HG02610 (cell line): ENCODE results near the gene FAM184A.

Experiments used
- ATAC-seq: cut with Tn5 transposase; IDR thresholded peaks from one replicate; pipeline ENCODE4 v1.9.1; 2021; ENCODE audit warnings: mild to moderate bottlenecking, moderate library complexity; ENCODE audit not compliant: unreplicated experiment

FAM184A gene

DNA sequence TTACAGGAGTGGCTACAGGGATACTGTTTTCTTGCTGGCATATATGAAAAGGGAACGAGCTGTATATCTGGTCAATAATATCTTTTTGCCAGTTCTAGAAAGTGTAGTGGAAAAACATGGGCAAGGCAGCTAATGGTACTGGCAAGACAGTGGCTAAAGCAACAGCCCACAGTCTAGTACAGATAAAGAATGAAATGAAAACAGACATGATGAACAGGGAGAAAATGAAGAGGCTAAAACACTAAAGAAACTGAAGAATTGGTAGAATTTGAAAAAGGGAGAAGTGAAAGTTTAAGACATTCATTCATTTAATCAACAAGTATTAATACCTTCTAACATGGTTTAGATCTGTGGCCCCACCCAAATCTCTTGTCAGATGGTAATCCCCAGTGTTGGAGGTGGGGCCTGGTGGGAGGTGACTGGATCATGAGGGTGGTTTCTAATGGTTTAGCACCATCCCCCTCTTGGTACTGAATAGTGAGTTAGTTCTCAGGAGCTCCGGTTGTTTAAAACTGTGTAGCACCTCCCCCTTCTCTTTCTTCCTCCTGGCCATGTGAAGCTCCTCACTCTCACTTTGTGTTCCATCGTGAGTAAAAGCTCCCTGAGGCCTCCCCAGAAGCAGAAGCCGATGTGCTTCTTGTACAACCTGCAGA is 18.1 kb downstream of the FAM184A start:
- ATAC-seq, result no peak

- ATAC-seq, result no peak
Measured at GRCh38 chr6:119055069-119055468, 23.4 kb downstream of the FAM184A start.

DNA sequence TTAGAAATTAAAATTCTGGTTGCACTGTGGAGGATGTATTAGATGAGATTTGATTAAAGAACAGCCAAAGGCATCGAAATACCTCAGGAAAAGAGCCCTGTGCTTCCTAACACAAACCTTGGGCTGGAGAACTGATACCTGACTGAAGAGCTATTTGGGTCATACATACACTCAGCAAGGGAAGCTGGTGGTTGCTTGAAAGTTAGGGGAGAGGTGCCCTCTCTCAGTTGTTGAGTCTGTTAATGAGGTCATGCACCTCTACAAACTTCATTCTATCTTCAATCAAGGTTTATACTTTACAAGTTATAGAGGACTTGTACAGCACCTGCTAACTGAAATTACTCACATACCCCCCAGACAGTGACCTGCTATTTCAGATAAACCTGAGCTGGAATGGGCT is 25.5 kb downstream of the FAM184A start:
- no peak for ATAC-seq

DNA sequence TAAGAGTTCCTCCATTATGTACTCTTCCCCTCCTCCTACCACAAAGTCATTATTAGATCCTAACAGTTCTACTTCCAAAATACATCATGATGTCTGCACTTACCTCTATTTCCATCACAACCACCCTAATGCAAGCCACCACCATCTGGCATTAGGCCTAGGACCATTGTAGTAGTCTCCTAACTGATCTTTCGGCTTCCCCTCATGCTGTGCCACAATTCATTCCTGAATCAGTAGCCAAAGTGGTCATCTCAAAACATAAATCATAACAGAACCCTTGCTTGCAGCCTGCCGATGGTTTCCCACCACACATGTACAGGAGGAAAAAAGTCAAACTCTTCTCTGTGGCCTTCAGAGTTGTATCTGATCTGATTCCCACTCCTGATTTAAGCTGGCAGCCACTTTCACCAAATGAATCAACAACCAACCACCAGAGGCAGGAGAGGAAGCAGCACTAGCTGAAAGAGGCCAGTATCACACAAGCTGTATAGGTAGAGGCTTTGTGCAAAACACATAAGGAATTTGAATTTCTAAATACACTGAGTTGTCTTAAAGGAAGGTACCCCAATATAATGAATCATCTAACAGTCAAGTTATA is 26.1 kb downstream of the FAM184A start:
- ATAC-seq, result peak; percentile 68

- ATAC-seq, result no peak
Measured at GRCh38 chr6:119044255-119044654, 34.2 kb downstream of the FAM184A start.

DNA sequence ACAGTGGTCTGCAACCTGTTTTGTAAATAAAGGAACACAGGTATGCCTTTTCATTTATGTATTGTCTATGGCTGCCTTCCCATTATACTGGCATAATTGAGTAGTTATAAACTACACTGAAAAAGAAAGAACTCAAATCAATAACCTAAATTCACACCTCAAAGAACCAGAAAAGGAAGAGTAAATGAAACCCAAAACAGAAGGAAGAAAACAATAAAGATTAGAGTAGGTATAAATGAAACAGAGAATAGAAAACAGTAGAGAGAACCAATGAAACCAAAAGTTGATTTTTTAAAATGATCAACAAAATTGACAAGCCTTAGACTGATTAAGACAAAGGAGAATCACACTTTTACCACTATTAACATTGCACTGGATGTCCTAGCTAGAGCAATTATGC is 34.7 kb downstream of the FAM184A start:
- no peak for ATAC-seq

- no peak for ATAC-seq
Measured at GRCh38 chr6:119043265-119043664, 35.2 kb downstream of the FAM184A start.

DNA sequence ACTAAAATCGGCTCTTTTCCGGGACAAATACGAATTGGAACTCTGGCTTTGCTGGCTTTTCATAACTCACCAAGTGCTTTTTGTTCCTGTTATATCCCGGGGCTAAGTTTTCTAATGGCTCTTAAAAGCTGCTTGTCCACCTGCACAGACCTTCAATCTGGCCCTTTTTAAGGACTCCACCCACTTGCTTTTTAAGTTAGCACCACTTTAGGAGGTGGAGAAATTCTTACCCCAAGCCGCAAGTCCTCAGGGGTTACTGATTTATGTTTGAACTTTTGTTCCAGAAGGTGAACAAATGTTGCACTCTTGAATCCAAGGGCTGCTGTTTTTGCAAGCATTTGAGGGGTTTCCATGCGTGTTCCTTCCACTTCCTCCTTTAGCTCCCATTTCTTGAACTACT is 37.8 kb downstream of the FAM184A start:
- ATAC-seq, result no peak

DNA sequence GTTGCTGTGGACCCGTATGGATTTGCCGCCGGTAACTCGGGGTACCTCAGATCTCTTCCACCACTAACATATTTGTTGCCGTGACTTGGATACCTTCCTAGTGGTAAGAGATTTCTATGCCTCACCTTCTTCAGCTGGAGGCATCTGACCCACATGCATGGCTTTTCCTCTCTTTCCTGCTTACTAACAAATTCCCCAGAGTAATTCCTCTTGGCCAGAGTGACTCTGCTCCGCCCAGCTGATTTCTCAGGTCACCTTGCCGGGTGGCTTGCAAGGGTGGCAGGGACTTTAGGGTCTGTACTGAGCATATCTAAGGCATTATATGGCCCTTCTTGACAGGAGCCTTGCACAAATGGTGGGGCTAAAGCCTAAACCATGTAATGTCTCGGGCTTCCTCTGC is 38.2 kb downstream of the FAM184A start:
- ATAC-seq, result no peak

- no peak for ATAC-seq
Measured at GRCh38 chr6:119037941-119038623, 40.4 kb downstream of the FAM184A start.

- ATAC-seq, result no peak
Measured at GRCh38 chr6:119037264-119037663, 41.2 kb downstream of the FAM184A start.

DNA sequence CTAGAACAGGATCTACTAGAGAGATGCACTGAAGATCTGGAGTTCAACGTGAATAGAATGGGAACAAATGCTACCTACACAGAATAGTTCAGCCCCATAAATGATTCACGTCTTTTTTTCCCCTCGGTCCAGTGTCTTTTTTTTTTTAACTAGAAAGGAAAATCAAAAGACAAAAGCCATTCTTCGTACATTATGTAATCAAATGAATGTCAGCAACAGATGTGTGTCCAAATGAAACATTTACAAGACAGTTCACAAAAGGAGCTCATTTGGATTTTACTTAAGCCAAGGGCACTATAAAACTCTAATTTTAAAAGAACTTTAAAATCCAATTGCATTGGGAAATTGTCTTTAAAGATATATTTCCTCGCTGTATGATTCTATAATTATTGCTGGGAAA is 42.4 kb downstream of the FAM184A start:
- no peak for ATAC-seq

GRCh38 chr6:119035459-119035858 is 43.0 kb downstream of the FAM184A start:
- no peak for ATAC-seq

GRCh38 chr6:119034827-119035458 is 43.5 kb downstream of the FAM184A start:
- no peak for ATAC-seq

GRCh38 chr6:119032428-119032827 is 46.0 kb downstream of the FAM184A start:
- no peak for ATAC-seq

DNA sequence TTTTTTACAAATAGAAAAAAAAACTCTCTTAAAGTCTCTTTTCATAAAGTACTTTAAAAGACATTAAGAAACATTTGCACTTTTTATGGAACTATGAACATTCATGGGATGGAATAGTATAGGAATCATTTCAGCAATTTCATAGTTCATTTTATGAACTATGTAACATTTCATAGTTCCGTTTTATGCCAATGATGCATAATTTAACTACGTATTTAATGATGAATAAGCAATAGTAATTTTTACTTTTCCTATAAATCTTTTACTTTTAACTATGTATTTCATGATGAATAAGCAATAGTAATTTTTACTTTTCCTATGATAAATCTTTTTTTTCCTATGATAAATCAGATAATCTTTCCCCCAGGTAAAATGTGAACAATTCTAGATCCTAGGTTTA is 47.7 kb downstream of the FAM184A start:
- no peak for ATAC-seq

- ATAC-seq, result no peak
Measured at GRCh38 chr6:119028091-119028490, 50.4 kb downstream of the FAM184A start.

DNA sequence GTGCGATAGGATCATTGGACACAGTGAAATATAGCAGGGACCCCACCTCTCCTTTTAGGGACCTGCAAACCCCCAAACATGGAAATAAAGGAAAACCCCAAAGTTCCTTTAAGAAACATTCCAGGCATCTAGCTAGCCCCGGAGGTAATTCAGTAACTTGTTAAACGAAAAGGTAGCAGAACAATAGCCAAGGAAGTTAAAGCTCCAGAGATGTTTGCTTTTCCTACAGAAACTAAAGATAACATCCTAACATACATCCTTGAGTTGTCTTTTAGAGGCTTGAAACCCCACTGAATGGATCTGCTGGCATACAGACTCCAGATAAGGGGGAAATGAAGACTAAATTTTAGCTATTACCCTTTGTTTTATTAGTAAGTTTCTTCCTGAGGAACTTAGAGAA is 51.0 kb downstream of the FAM184A start:
- no peak for ATAC-seq

GRCh38 chr6:119026822-119027221 is 51.6 kb downstream of the FAM184A start:
- ATAC-seq, result no peak

DNA sequence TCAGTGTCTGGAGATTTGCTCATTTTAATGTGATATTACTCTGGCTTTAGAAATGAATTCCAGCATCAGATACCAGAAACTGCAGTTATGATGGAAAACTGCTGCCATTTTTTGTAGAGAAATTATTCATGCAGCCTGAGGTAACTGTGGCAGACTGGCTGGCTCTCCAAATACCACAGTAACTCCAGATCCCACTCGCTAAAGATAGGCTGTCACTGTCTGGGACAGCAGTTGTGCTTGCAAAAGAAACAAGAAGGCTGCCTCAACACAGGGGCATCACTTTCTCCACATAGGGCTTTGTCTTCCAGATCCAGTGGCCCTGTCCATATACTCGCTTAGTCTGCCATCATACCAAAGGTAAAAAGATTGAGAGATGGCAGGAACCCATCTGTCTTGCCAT is 52.7 kb downstream of the FAM184A start:
- no peak for ATAC-seq

DNA sequence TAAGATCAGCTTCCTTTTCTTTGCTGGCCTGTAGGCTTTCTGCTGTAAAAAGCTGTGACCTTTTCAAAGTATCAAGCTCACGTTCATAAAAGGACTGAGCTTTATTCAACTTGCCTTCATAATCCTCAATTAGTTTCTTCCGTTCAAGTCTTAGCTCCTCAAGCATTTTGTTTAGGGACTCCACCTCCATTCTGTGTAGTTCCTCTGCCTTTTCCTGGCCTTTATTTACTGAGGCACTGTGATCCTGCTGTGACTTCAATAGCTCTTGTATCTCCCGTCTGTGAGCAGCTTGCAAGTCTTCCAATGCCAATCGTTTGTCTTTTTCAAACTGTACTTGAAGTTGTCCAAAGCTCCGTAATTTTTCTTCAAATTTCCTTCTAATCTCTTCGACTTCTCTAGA is 54.4 kb downstream of the FAM184A start:
- ATAC-seq, result no peak

DNA sequence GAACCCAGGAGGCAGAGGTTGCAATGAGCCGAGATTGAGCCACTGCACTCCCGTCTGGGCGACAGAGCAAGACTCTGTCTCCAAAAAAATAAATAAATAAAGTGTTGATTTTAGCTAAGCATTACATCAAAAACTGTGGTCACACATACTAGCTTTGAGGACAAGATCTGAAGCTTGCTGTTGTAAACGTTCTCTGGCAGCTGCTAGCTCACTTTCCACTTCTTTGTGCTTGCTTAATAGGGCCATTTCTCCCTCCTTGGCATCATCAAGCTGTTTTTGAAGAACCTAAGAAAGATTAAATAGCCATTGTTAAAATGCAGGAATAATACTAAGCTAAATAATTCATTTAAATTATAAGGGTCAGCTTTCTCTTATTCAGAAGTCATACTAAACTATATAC is 55.7 kb downstream of the FAM184A start:
- no peak for ATAC-seq
